GM19438 (cell line): ENCODE data around the gene ABCG1.
"Not testable (repeated sequence)": the region's sequence is repeated elsewhere in the genome, so short reads cannot be mapped to it uniquely, and the experiment has no call there.

ENCODE experiments used
- ATAC-seq: cut with Tn5 transposase; IDR thresholded peaks from one replicate; pipeline ENCODE4 v1.9.1; 2021; ENCODE audit warnings: low read depth; ENCODE audit not compliant: unreplicated experiment

ABCG1 gene

DNA sequence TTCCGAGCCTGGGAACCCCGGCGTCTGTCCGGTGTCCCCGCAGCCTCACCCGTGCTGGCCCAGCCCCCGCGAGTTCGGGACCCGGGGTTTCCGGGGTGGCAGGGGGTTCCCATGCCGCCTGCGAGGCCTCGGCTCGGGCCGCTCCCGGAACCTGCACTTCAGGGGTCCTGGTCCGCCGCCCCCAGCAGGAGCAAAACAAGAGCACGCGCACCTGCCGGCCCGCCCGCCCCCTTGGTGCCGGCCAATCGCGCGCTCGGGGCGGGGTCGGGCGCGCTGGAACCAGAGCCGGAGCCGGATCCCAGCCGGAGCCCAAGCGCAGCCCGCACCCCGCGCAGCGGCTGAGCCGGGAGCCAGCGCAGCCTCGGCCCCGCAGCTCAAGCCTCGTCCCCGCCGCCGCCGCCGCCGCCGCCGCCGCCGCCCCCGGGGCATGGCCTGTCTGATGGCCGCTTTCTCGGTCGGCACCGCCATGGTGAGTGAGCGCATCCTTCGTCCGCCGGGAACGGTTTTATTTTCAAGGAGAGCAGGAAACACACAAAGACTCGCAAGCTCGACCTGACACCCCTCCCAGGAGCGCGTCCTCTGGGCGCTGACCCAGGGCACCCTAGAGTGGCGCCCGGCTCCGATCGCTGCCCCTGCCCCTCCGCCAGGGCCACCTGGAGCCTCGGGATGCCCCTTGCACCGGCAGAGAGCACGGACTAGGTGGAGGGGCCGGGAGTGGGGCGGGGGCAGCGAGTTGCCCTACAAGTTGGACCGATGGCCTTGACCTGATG lies at the start of gene ABCG1:
TSS of gene ABCG1 (plus strand) at position 305 of the 770 bp plus-strand sequence. CDS start at position 428, 123 bp downstream.
- ATAC-seq: no peak

- no peak for ATAC-seq
Measured at GRCh38 chr21:42169758-42170157, 49.2 kb upstream of the ABCG1 start.

DNA sequence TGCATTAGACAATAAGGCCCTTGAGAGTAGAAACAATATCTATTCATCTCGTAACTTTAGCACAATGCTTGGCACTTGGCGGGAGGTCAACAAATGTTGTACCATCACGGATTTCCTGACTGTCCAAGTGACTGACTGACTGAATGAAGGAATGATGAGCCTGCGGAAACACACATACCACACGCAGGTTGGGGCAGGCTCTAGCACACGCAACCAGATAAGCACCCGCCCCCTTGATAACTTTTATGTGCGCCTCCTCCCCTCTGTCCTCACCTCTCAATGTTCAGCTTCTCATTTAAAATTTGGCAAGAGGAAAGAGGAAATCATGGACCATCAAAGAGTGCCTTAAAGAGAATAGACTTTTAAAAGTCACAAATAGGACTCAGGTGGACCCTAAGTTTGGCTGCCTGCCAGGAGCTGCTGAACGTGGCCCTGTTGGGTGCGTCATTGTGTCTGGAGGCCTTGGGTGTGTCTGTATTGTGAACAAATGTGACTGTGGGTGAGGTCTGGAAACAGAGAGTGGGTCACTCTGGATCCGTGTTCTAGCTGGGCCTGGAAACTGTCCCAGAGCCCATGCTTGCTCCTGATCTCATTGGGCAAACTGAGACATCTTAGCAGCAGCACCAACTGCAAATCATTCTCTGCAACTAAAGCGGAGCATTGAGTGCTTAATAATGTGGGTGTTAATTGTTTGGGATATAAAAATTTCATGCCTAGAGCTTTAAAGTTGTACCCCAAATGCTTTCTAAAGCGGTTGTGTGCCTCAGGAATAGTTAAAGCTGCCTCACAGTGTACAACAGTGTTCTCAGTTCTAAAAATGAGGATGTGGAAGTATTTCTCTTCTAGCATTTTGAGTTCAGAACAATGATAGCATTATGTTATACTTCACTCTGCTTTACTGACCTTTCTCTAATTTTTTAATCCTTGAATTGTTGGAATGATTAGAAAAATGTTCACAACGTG lies 47.6 kb upstream of the ABCG1 start:
- no peak for ATAC-seq

- no peak for ATAC-seq
Measured at GRCh38 chr21:42172596-42173483, 46.1 kb upstream of the ABCG1 start.

DNA sequence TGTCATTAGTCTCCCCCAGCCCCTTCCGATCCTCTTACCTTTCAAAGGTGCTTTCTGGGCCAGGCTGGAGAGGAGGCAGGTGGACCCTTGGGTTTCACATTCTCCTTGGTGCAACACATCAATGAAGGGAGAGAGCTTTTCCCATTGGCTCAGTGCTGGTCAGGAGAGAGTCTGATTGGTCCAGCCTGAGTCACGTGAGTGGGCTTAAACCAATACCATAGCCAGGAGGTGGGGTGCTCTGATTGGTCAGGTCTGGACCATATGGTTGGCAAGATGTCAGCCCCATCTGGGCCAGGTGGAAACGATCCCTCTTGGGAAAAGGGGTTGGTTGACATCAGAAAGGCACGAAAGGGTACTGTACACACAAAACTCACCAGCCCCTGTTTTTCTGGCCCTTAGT lies 44.8 kb upstream of the ABCG1 start:
- no peak for ATAC-seq

DNA sequence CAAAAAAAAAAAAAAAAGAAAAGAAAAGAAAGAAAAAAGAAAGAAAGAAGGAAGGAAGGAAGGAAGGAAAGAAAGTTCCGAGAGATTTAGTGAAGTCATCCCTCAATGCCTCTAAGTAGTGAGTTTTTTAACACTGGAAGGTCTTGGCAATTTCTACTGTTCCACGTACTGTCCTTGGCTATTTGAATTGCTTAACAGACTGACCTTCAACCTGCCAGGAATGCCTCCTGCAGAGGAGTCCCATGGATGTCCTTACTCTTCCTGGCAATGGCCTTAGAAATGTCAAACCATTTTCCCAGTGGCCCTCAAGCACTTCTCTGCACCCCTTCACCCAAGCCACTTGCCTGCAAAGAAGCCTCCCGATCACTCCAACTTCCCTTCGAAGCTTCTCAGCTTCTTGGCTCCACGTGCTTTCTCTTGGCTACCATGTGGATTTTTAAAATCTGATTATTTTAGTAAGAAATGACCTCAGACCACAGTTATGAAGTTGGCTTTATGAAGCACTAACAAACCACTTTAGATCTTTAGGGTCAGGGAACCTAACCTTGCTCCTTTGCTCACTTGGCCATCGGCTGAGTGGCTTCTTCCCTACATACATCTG lies 43.7 kb upstream of the ABCG1 start:
- ATAC-seq: no peak

- no peak for ATAC-seq
Measured at GRCh38 chr21:42176859-42177258, 42.1 kb upstream of the ABCG1 start.

- no peak for ATAC-seq
Measured at GRCh38 chr21:42179316-42179715, 39.6 kb upstream of the ABCG1 start.

- not testable (repeated sequence) for ATAC-seq
Measured at GRCh38 chr21:42180001-42180400, 38.9 kb upstream of the ABCG1 start.

DNA sequence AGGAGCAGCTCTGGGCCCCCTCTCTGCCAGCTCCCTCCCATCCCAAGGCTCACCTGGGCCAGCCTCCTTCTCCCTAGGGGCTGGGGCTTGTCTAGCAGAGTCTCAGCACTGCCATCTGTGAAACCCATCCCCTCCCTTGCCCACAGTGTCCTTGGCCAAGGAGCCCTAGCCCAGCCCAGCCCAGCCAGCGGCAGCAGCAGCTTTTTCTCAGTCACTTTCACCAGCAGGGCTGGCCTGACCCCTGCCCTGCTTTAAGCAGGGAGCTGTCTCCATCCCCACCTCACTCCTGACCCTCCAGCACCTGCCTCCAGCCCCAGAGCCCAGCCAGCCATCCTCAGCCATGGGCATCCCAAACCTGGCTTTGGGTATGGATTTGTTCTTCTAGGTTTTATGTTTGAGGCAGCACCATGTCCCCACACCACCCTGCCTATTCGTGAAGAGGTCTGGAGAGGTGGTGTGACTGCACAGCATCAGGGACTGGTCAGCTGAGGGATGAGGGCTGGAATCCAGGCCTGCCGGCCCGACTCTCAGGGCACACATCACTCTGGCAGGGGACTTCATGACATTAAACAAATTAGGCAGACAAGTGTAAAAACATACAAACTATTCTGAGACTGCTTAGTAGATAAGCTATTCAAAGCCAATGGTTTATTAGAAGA lies 36.1 kb upstream of the ABCG1 start:
- no peak for ATAC-seq

GRCh38 chr21:42183374-42184266 lies 35.3 kb upstream of the ABCG1 start:
- no peak for ATAC-seq

DNA sequence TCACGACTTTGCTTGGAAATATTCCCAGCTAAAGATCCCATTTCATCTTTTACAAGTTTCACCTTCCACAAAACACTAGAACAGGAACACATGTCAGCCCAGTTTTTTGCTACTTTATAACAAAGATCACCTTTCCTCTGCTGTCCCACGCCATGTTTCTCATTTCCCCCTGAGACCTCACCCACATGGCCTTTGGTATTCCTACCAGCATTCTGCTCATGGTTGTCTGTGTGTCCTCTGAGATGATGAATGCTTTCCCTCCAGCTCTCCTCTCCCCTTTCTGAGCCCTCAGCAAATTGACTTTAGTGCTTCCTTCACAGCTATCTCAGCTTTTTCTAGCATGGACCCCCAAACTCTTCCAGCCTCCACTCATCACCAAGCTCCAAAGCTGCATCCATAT lies 32.3 kb upstream of the ABCG1 start:
- ATAC-seq: no peak

GRCh38 chr21:42187976-42188653 lies 30.8 kb upstream of the ABCG1 start:
- peak; percentile 96 for ATAC-seq

DNA sequence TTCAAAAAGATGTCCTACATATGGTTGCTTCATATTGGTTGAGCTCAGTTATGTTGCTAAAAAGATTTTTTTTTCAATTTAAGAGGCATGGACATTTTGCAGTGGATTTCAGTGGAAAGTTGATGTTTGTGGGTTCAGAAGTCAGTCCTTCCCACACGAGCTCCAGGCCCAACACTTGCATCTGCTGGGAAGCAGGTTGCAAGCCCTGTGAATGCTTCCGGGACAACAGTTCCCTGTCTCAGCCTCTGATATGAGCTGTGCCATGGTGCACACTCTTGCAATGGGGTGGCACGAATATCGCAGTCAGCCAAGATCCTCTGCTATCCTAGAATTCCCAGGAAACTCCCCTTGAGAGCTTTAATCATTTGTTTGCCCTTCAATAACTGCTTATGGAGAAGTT lies 30.3 kb upstream of the ABCG1 start:
- no peak for ATAC-seq

DNA sequence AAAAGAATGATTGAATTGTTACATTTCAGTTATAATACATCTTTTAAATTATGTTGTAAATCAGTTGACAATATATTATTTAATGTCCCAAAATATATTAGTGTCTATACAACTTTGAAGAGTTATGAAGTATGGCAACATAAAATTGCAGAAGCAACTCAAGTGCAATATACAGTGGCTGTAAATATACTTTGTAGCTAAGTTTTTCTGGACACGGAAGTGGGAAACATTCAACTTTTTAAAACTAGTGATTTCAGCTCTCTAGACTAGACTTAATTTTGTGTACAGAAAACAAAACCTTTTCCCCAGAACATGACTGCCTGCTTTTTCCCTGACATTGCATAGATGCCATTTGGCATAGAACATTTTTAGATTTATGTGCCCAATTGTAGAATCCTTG lies 29.5 kb upstream of the ABCG1 start:
- ATAC-seq: no peak

GRCh38 chr21:42189860-42190485 lies 29.0 kb upstream of the ABCG1 start:
- ATAC-seq: no peak

- ATAC-seq: no peak
Measured at GRCh38 chr21:42190486-42190863, 28.5 kb upstream of the ABCG1 start.

DNA sequence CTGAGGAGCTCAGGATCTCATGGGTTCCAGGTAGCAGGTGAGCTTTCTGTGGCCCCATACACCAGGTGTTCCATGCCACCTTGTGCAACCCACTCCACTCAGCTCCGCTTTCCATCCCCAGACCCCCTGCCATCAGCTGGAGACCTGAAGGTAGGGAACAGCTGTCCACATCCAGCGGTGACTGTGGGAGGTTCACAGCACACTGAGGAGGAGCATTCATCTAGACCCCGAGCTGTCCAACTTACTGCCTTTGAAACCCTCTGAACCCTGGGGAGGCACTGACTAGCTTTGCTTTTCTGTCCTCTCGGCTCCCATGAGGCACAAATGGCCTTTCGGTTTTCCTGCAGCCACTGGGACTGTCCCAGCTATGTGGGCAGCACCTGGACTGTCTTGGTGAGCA lies 27.9 kb upstream of the ABCG1 start:
- ATAC-seq: no peak
